ENCODE data around the gene THAP9. TPM values are rescaled to one million over a fixed set of nuclear protein-coding genes. Genes with fewer than 3 reads are reported as not detected.

The THAP9 gene
- total RNA-seq: 3.9 and 5.2 TPM in 2 replicates

GRCh38 chr4:82900411-82901182, at the start of gene THAP9:
Gene THAP9, plus strand, starts transcription at chr4:82900735. Its CDS starts 68 bp downstream, at chr4:82900803.

GRCh38 chr4:82890901-82891706, 9.4 kb upstream of the THAP9 start, which contains the start of gene SEC31A:
Gene SEC31A, minus strand, starts transcription at chr4:82891153. Its CDS starts 9,217 bp downstream, at chr4:82881936.

Other genes starting within 250 kb of the THAP9 start
- gene SCD5, start 101.9 kb upstream of the THAP9 start, total RNA-seq: 3.7 and 9.2 TPM in 2 replicates
- gene SEC31A, start 9.6 kb upstream of the THAP9 start, total RNA-seq: 286 and 368 TPM in 2 replicates
- 18.4 and 31.9 TPM in 2 replicates for gene LIN54, start 110.1 kb downstream of the THAP9 start, total RNA-seq
- gene COPS4, start 134.4 kb downstream of the THAP9 start, total RNA-seq: 77.6 and 94.1 TPM in 2 replicates
- 0.25 TPM in 1 of 2 replicates, not detected in the other for gene PLAC8, start 214.0 kb downstream of the THAP9 start, total RNA-seq

Data from uterine smooth muscle cell (primary cell).